NCI-H146 treated with DMSO at 0.1 percent for 48 hours (cell line): ENCODE data around the gene SEC16B.

Experiments
- DNase-seq: peaks from one replicate; lab custom pipeline; 2025; ENCODE audit not compliant: unreplicated experiment; lab: John Stamatoyannopoulos, UW

SEC16B gene

GRCh38 chr1:177909416-177909815 is 60.4 kb downstream of the SEC16B start:
- DNase-seq = no peak

GRCh38 chr1:177907000-177907399 is 62.9 kb downstream of the SEC16B start:
- no peak for DNase-seq

- no peak for DNase-seq
Measured at GRCh38 chr1:177905686-177906085, 64.2 kb downstream of the SEC16B start.

GRCh38 chr1:177902266-177902665 is 67.6 kb downstream of the SEC16B start:
- DNase-seq = no peak

- DNase-seq = no peak
Measured at GRCh38 chr1:177897998-177898654, 71.7 kb downstream of the SEC16B start.

- no peak for DNase-seq
Measured at GRCh38 chr1:177897281-177897997, 72.4 kb downstream of the SEC16B start.
